Activated CD8-positive, alpha-beta T cell treated with anti-CD3 and anti-CD28 coated beads for 36 hours (primary cell): ENCODE results near the gene SYAP1. TPM values are rescaled to one million over a fixed set of nuclear protein-coding genes. Genes with fewer than 3 reads are reported as not detected.

Experiments used
- ATAC-seq: fragments of 200-7000 bp; cut with Tn5 transposase; one replicate; pipeline ENCODE4 v1.10.0; 2021; ENCODE audit warnings: mild to moderate bottlenecking, moderate library complexity
- CTCF ChIA-PET: fragments of 350-600 bp; sonication (Branson Sonifier 250); formaldehyde crosslinking; loops from one replicate; lab custom pipeline; 2021; ENCODE audit warnings: antibody characterized with exemption; lab: Charles Lee
- POLR2A ChIA-PET: fragments of 350-600 bp; sonication (Branson Sonifier 250); formaldehyde crosslinking; loops from one replicate; lab custom pipeline; 2021; ENCODE audit warnings: antibody characterized with exemption; lab: Charles Lee
- DNase-seq: peaks from one replicate; pipeline ENCODE4 v3.0.0-alpha.2; 2020
- H3K27ac Mint-ChIP-seq: one replicate; pipeline ENCODE4 v1.8.0; 2021; ENCODE audit warnings: mild to moderate bottlenecking, mixed read lengths
- H3K27me3 Mint-ChIP-seq: one replicate; pipeline ENCODE4 v1.8.0; 2021; ENCODE audit warnings: mixed read lengths
- H3K36me3 Mint-ChIP-seq: one replicate; pipeline ENCODE4 v1.8.0; 2021; ENCODE audit warnings: low read depth, mixed read lengths
- H3K4me1 Mint-ChIP-seq: one replicate; pipeline ENCODE4 v1.8.0; 2021; ENCODE audit warnings: low read depth, mixed read lengths
- H3K4me3 Mint-ChIP-seq: one replicate; pipeline ENCODE4 v1.8.0; 2021; ENCODE audit warnings: mild to moderate bottlenecking, moderate library complexity, mixed read lengths
- H3K9me3 Mint-ChIP-seq: one replicate; pipeline ENCODE4 v1.8.0; 2021; ENCODE audit warnings: mixed read lengths
- CTCF ChIP-seq: fragments of 200-600 bp; IDR thresholded peaks from one replicate; pipeline ENCODE4 v1.8.0; 2022; ENCODE audit warnings: antibody characterized with exemption, mild to moderate bottlenecking
- intact Hi-C: fragments of 100-400 bp; cut with micrococcal nuclease; formaldehyde crosslinking; loops from one replicate; pipeline ENCODE4 v1.10.0; 2022
- total RNA-seq, 2 experiments: library from RNA; stranded (reverse); gene quantifications; one replicate each; pipeline ENCODE4 v1.2.3, GENCODE V29; 2021

SYAP1 gene
- total RNA-seq, 2 experiments from 2014 or later: 18.2 to 20.4 TPM

GRCh38 chrX:16730450-16730849, 11.0 kb downstream of the SYAP1 start:
- ChIA-PET CTCF (no interaction called here), POLR2A (no interaction called here)
- no peak for TF ChIP-seq CTCF
- Mint-ChIP-seq H3K27ac (no peak overlapping the region), H3K4me1 (peaks cover 8% of the 10 kb centered on the region), H3K9me3 (no peaks in the 10 kb centered on the region), H3K36me3 (peaks cover 3% of the 10 kb centered on the region), H3K4me3 (no peak overlapping the region), H3K27me3 (no peaks in the 10 kb centered on the region)
- DNase-seq: no peak
- ATAC-seq: no peak
- intact Hi-C loops: no loop called here

GRCh38 chrX:16733013-16733412, 13.6 kb downstream of the SYAP1 start:
- DNase-seq: no peak
- Mint-ChIP-seq H3K36me3 (peaks cover 13% of the 10 kb centered on the region), H3K27ac (no peak overlapping the region), H3K27me3 (no peaks in the 10 kb centered on the region), H3K4me3 (no peak overlapping the region), H3K9me3 (no peaks in the 10 kb centered on the region), H3K4me1 (peaks cover 4% of the 10 kb centered on the region)
- intact Hi-C loops: no loop called here
- POLR2A ChIA-PET: interaction anchor here (1.1 kb wide), 1 partner anchor 14 kb away, joined by 4 read pairs; the partner anchor contains the start of gene SYAP1
- TF ChIP-seq CTCF: no peak
- CTCF ChIA-PET: no interaction called here
- no peak for ATAC-seq

GRCh38 chrX:16737024-16737423, 17.6 kb downstream of the SYAP1 start:
- no peak overlapping the region for H3K4me3 Mint-ChIP-seq
- no peak for TF ChIP-seq CTCF
- ChIA-PET POLR2A (no interaction called here), CTCF (no interaction called here)
- H3K36me3 Mint-ChIP-seq: peaks cover 13% of the 10 kb centered on the region
- DNase-seq (no peak), ATAC-seq (no peak)
- peaks cover 4% of the 10 kb centered on the region for H3K4me1 Mint-ChIP-seq
- no peak overlapping the region for H3K27ac Mint-ChIP-seq
- no peaks in the 10 kb centered on the region for H3K9me3 Mint-ChIP-seq
- intact Hi-C loops: no loop called here
- H3K27me3 Mint-ChIP-seq: no peaks in the 10 kb centered on the region

GRCh38 chrX:16739574-16739973, 20.2 kb downstream of the SYAP1 start:
- intact Hi-C loops: no loop called here
- no peak overlapping the region for H3K27ac Mint-ChIP-seq
- ChIA-PET POLR2A (no interaction called here), CTCF (no interaction called here)
- no peaks in the 10 kb centered on the region for H3K27me3 Mint-ChIP-seq
- ATAC-seq (no peak), DNase-seq (no peak)
- H3K4me1 Mint-ChIP-seq: no peaks in the 10 kb centered on the region
- TF ChIP-seq CTCF: no peak
- H3K36me3 Mint-ChIP-seq: peaks cover 15% of the 10 kb centered on the region
- no peak overlapping the region for H3K4me3 Mint-ChIP-seq
- H3K9me3 Mint-ChIP-seq: no peaks in the 10 kb centered on the region

GRCh38 chrX:16743604-16744325, 24.4 kb downstream of the SYAP1 start:
- Mint-ChIP-seq H3K27ac (no peak overlapping the region), H3K4me1 (no peaks in the 10 kb centered on the region), H3K36me3 (peaks cover 5% of the 10 kb centered on the region), H3K9me3 (no peaks in the 10 kb centered on the region), H3K4me3 (no peak overlapping the region), H3K27me3 (no peaks in the 10 kb centered on the region)
- POLR2A ChIA-PET: no interaction called here
- intact Hi-C loops: no loop called here
- ATAC-seq: no peak
- no peak for DNase-seq
- TF ChIP-seq CTCF: no peak
- CTCF ChIA-PET: no interaction called here
